H1 (cell line): Measurements from ENCODE around the gene CDKN2AIP. TPM values are rescaled to one million over a fixed set of nuclear protein-coding genes. Genes with fewer than 3 reads are reported as not detected.

ENCODE experiments used
- CTCF ChIA-PET: fragments of 300-600 bp; sonication (Branson Sonifier 250); formaldehyde crosslinking; loops from one replicate; lab custom pipeline; 2021; ENCODE audit not compliant: partially characterized antibody; lab: Charles Lee
- POLR2A ChIA-PET: fragments of 300-600 bp; sonication (Branson Sonifier 250); formaldehyde crosslinking; loops from one replicate; lab custom pipeline; 2021; ENCODE audit warnings: inconsistent platforms; ENCODE audit not compliant: partially characterized antibody; lab: Charles Lee
- DNase-seq, 2 experiments: peaks; one replicate each; pipeline versions ENCODE4 v3.0.0 to v3.0.0-alpha.2; 2010 to 2022; ENCODE audit warnings: low spot score in 2 of 2, low read depth in 1 of 2, mixed read lengths in 1 of 2
- FAIRE-seq: peaks from 2 replicates; lab custom pipeline; 2011; peaks lifted over from hg19 to GRCh38; lab: Jason Lieb, UNC
- H2AFZ ChIP-seq: 2 replicates; pipeline ENCODE4 v1.8.1; 2012; ENCODE audit warnings: low read length, inconsistent platforms
- H2AK5ac ChIP-seq: 2 replicates; pipeline ENCODE4 v1.6.1; 2013; ENCODE audit warnings: low read depth, low read length
- H2BK120ac ChIP-seq: replicated peaks from 2 replicates; pipeline ENCODE3; 2013; ENCODE audit warnings: low read depth, low read length, inconsistent platforms
- H2BK12ac ChIP-seq: 2 replicates; pipeline ENCODE4 v1.6.1; 2013; ENCODE audit warnings: low read depth, low read length
- H2BK15ac ChIP-seq: 2 replicates; pipeline ENCODE4 v1.6.1; 2013; ENCODE audit warnings: low read length
- H2BK20ac ChIP-seq: 2 replicates; pipeline ENCODE4 v1.6.1; 2013; ENCODE audit warnings: low read length
- H2BK5ac ChIP-seq: 2 replicates; pipeline ENCODE4 v1.6.1; 2013; ENCODE audit warnings: low read depth, low read length
- H3K14ac ChIP-seq: 2 replicates; pipeline ENCODE4 v1.6.1; 2013; ENCODE audit warnings: inconsistent platforms; ENCODE audit not compliant: insufficient read length
- H3K18ac ChIP-seq: 2 replicates; pipeline ENCODE4 v1.6.1; 2013; ENCODE audit warnings: low read length; ENCODE audit errors: extremely low read depth
- H3K23ac ChIP-seq: 2 replicates; pipeline ENCODE4 v1.6.1; 2013; ENCODE audit warnings: inconsistent platforms; ENCODE audit not compliant: insufficient read length
- H3K23me2 ChIP-seq: 2 replicates; pipeline ENCODE4 v1.6.1; 2013; ENCODE audit warnings: low read depth, low read length
- H3K27ac ChIP-seq: 2 replicates; pipeline ENCODE4 v1.6.1; 2011; ENCODE audit warnings: low read depth, low read length, inconsistent platforms
- H3K27me3 ChIP-seq, 4 experiments: replicated peaks in 1 of 4; 1 replicate in 1 of 4; 2 replicates in 3 of 4; pipeline versions ENCODE4 v1.6.1 to v1.8.1; 2011 to 2013; ENCODE audit warnings: low read length in 3 of 4, mild to moderate bottlenecking in 3 of 4, inconsistent platforms in 2 of 4, mixed read lengths in 2 of 4, moderate library complexity in 1 of 4; ENCODE audit not compliant: control insufficient read depth in 3 of 4, insufficient read depth in 3 of 4; ENCODE audit errors: extremely low read depth in 1 of 4
- H3K36me3 ChIP-seq, 4 experiments: 2 replicates each; pipeline versions ENCODE4 v1.6.1 to v1.8.1; 2011 to 2013; ENCODE audit warnings: mild to moderate bottlenecking in 4 of 4, low read length in 3 of 4, moderate library complexity in 2 of 4, control low read depth in 1 of 4, inconsistent platforms in 1 of 4; ENCODE audit not compliant: insufficient read depth in 4 of 4, control insufficient read depth in 2 of 4
- H3K4ac ChIP-seq: replicated peaks from 2 replicates; pipeline ENCODE3; 2013; ENCODE audit warnings: low read length, low read depth, mixed read lengths, inconsistent platforms; ENCODE audit not compliant: insufficient read length
- H3K4me1 ChIP-seq, 4 experiments: replicated peaks in 1 of 4; 1 replicate in 1 of 4; 2 replicates in 3 of 4; pipeline versions ENCODE4 v1.6.1 to v1.8.1; 2011 to 2013; ENCODE audit warnings: low read length in 3 of 4, inconsistent platforms in 2 of 4, mixed read lengths in 1 of 4; ENCODE audit not compliant: insufficient read depth in 4 of 4, control insufficient read depth in 3 of 4
- H3K4me2 ChIP-seq, 2 experiments: 2 replicates each; pipeline versions ENCODE4 v1.6.1 to v1.8.1; 2011 to 2013; ENCODE audit warnings: low read depth in 2 of 2, low read length in 2 of 2, control low read depth in 1 of 2, inconsistent platforms in 1 of 2, mild to moderate bottlenecking in 1 of 2; ENCODE audit not compliant: insufficient read depth in 1 of 2
- H3K4me3 ChIP-seq, 4 experiments: fragments of 200-600, 300-600 bp in 1 of 4; sonication (generic), shearing (Covaris generic), sonication (Bioruptor Twin) in 1 of 4; 2 replicates each; pipeline versions ENCODE4 v1.5.1 to v1.8.1; 2011 to 2016; ENCODE audit warnings: low read length in 4 of 4, low read depth in 3 of 4, control low read depth in 2 of 4, inconsistent platforms in 2 of 4, mild to moderate bottlenecking in 2 of 4, mixed read lengths in 1 of 4, moderate library complexity in 1 of 4; ENCODE audit not compliant: insufficient read depth in 2 of 4; ENCODE audit errors: extremely low read depth in 1 of 4
- H3K56ac ChIP-seq: replicated peaks from 2 replicates; pipeline ENCODE3; 2013; ENCODE audit warnings: low read depth, mild to moderate bottlenecking, mixed read lengths, low read length, inconsistent platforms; ENCODE audit not compliant: insufficient read length
- H3K79me1 ChIP-seq: 2 replicates; pipeline ENCODE4 v1.6.1; 2013; ENCODE audit warnings: low read depth, low read length, control low read depth
- H3K79me2 ChIP-seq, 2 experiments: 2 replicates each; pipeline versions ENCODE4 v1.6.1 to v1.8.1; 2012 to 2013; ENCODE audit warnings: low read length in 2 of 2, mild to moderate bottlenecking in 2 of 2, inconsistent platforms in 1 of 2; ENCODE audit not compliant: insufficient read depth in 2 of 2, control insufficient read depth in 1 of 2
- H3K9ac ChIP-seq, 4 experiments: replicated peaks in 1 of 4; 1 replicate in 1 of 4; 2 replicates in 3 of 4; pipeline versions ENCODE4 v1.6.1 to v1.8.1; 2011 to 2013; ENCODE audit warnings: low read depth in 3 of 4, low read length in 3 of 4, control low read depth in 2 of 4, mild to moderate bottlenecking in 2 of 4, moderate library complexity in 2 of 4, inconsistent platforms in 1 of 4; ENCODE audit errors: extremely low read depth in 1 of 4
- H3K9me3 ChIP-seq, 2 experiments: 2 replicates each; pipeline versions ENCODE4 v1.6.1 to v1.8.1; 2012 to 2013; ENCODE audit warnings: mild to moderate bottlenecking in 2 of 2, moderate library complexity in 2 of 2, control low read depth in 1 of 2, inconsistent platforms in 1 of 2, low read depth in 1 of 2, low read length in 1 of 2, mixed read lengths in 1 of 2; ENCODE audit not compliant: insufficient read depth in 2 of 2
- H4K20me1 ChIP-seq, 2 experiments: replicated peaks in 1 of 2; 2 replicates each; pipeline versions ENCODE3 to v1.8.1; 2011 to 2013; ENCODE audit warnings: inconsistent platforms in 2 of 2, low read length in 2 of 2, mild to moderate bottlenecking in 1 of 2; ENCODE audit not compliant: insufficient read depth in 2 of 2, control insufficient read depth in 1 of 2
- H4K5ac ChIP-seq: 2 replicates; pipeline ENCODE4 v1.6.1; 2013; ENCODE audit warnings: low read length, low read depth, mixed read lengths, inconsistent platforms; ENCODE audit not compliant: insufficient read length
- H4K8ac ChIP-seq: 2 replicates; pipeline ENCODE4 v1.8.0; 2013; ENCODE audit warnings: mild to moderate bottlenecking, moderate library complexity, low read length, inconsistent platforms; ENCODE audit not compliant: insufficient read depth; ENCODE audit errors: extremely low read depth
- H4K91ac ChIP-seq: replicated peaks from 2 replicates; pipeline ENCODE3; 2013; ENCODE audit warnings: low read length, mixed read lengths, inconsistent platforms; ENCODE audit not compliant: insufficient read length
- BCL11A ChIP-seq, 2 experiments: IDR thresholded peaks; one replicate each; pipeline ENCODE4 v1.6.1; 2011; ENCODE audit warnings: low read depth in 2 of 2, low read length in 2 of 2, mild to moderate bottlenecking in 2 of 2
- BRCA1 ChIP-seq: IDR thresholded peaks from 2 replicates; pipeline ENCODE4 v1.6.1; 2012; ENCODE audit warnings: low read depth, low read length, improper control_type of control experiment
- HDAC6 ChIP-seq: IDR thresholded peaks from one replicate; pipeline ENCODE4 v1.7.1; 2012; ENCODE audit warnings: low read depth, mild to moderate bottlenecking, inconsistent platforms, low read length, moderate library complexity
- KDM4A ChIP-seq: IDR thresholded peaks from one replicate; pipeline ENCODE4 v1.7.1; 2012; ENCODE audit warnings: low read depth, mild to moderate bottlenecking, moderate library complexity, low read length, inconsistent platforms; ENCODE audit not compliant: severe bottlenecking
- KDM5A ChIP-seq: fragments of 200-600 bp; IDR thresholded peaks from 2 replicates; pipeline ENCODE4 v1.7.1; 2012; ENCODE audit warnings: mild to moderate bottlenecking, low read length, inconsistent platforms, mixed read lengths
- MAFK ChIP-seq: IDR thresholded peaks from 2 replicates; pipeline ENCODE4 v1.6.1; 2012; ENCODE audit warnings: low read depth, mild to moderate bottlenecking, improper control_type of control experiment, low read length
- MAX ChIP-seq: IDR thresholded peaks from 2 replicates; pipeline ENCODE4 v1.6.1; 2012; ENCODE audit warnings: inconsistent platforms
- NRF1 ChIP-seq: IDR thresholded peaks from 2 replicates; pipeline ENCODE4 v1.6.1; 2011; ENCODE audit warnings: mild to moderate bottlenecking, low read depth, low read length, improper control_type of control experiment
- POLR2A ChIP-seq, 2 experiments: IDR thresholded peaks; 1 replicate in 1 of 2; 2 replicates in 1 of 2; pipeline ENCODE4 v1.6.1; 2011; ENCODE audit warnings: low read depth in 2 of 2, low read length in 2 of 2, mild to moderate bottlenecking in 2 of 2; ENCODE audit errors: control extremely low read depth in 1 of 2
- POU5F1 ChIP-seq: IDR thresholded peaks from 2 replicates; pipeline ENCODE4 v1.6.1; 2011; ENCODE audit warnings: low read depth, mild to moderate bottlenecking, low read length, moderate library complexity
- SP2 ChIP-seq: IDR thresholded peaks from 2 replicates; pipeline ENCODE4 v1.6.1; 2012; ENCODE audit warnings: mild to moderate bottlenecking, low read length, inconsistent platforms
- SRF ChIP-seq: IDR thresholded peaks from 2 replicates; pipeline ENCODE4 v1.6.1; 2011; ENCODE audit warnings: mild to moderate bottlenecking, low read depth, low read length, moderate library complexity
- WGBS, 2 experiments: shearing (Covaris generic) in 1 of 2; methylation state at CpG; one replicate each; pipeline versions ENCODE4 v1.1.6 to v1.1.7; 2013 to 2015; ENCODE audit warnings: low lambda C conversion rate in 2 of 2, mixed read lengths in 2 of 2, inconsistent platforms in 1 of 2, low coverage in 1 of 2, missing lambda C conversion rate in 1 of 2; ENCODE audit not compliant: insufficient replicate concordance in 2 of 2, insufficient coverage in 1 of 2, insufficient read length in 1 of 2; ENCODE audit errors: extremely low coverage in 1 of 2, missing lambda C conversion rate in 1 of 2; 5-methylcytosine and 5-hydroxymethylcytosine counted together
- polyA plus RNA-seq, 7 experiments: library from polyadenylated mRNA; depleted of rRNA in 3 of 7; stranded (reverse) in 5 of 7; unstranded in 2 of 7; fragments of >200 nt in 5 of 7; fragments of 200-250 nt in 2 of 7; gene quantifications; 1 replicate in 5 of 7; 2 replicates in 1 of 7; 4 replicates in 1 of 7; pipeline versions ENCODE4 v1.2.1 to v1.2.3, GENCODE V29; 2011 to 2013; ENCODE audit warnings: missing spikeins in 2 of 7, mixed read lengths in 2 of 7
- total RNA-seq: library from RNA; stranded (reverse); fragmentation: NEBNext Ultra II Directional; extraction: Animal tissue kit (Norgen Biotek cat#: 25700); gene quantifications from 2 replicates; pipeline ENCODE4 v1.2.1, GENCODE V29; 2021

CDKN2AIP gene
- total and polyA plus RNA-seq, 2 of the 8 experiments (the other 6 are each of a cell fraction or from before 2014, with no cell fraction given) = 6.0 to 14.0 TPM

DNA sequence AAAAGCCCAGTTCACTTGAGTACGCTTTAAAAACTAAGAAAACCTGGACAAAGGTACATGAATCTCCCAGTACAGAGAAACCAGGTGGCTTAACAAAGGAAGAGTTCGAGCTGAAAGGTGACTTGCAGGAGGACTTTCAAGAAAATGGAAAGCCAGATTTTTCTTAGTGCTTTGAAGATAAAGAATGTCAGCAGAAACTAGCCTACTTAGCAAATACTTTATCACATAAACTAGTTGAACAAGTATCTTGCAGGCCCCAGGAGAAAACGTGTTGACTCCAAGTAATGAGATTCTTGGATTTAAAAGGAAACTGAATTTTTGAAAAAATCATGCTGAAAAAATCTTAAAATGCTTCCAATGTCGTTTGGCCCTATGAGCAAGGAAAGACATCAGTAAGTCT is 26.4 kb downstream of the CDKN2AIP start:
- DNase-seq (no peak), FAIRE-seq (no peak)
- no peaks in the 10 kb centered on the region for H3K27me3 ChIP-seq
- no peak overlapping the region for H3K23ac ChIP-seq
- no peaks in the 10 kb centered on the region for H3K79me2 ChIP-seq
- H3K4me3 ChIP-seq = no peak overlapping the region
- no peak overlapping the region for H3K18ac ChIP-seq
- H2BK120ac ChIP-seq = no peak overlapping the region
- no peak overlapping the region for H2BK12ac ChIP-seq
- H2BK20ac ChIP-seq = no peak overlapping the region
- no peak overlapping the region for H3K4ac ChIP-seq
- ChIA-PET POLR2A (interaction anchor here (0.9 kb wide), 1 partner anchor 132 kb away, joined by 4 read pairs; no protein-coding TSS in a partner anchor), CTCF (interaction anchor here (1.0 to 3.3 kb wide), 4 partner anchors 25 to 176 kb away, joined by 3 to 21 read pairs (median 4); no protein-coding TSS in a partner anchor)
- no peak overlapping the region for H3K4me2 ChIP-seq
- no peaks in the 10 kb centered on the region for H3K23me2 ChIP-seq
- no peak overlapping the region for H2BK15ac ChIP-seq
- H4K20me1 ChIP-seq = no peaks in the 10 kb centered on the region
- 79% methylated on average over 4 of the region's 4 CpGs; no CpG with 5 or more reads in 1 of the 2 experiments for WGBS, 2 experiments
- H3K9ac ChIP-seq = no peak overlapping the region
- no peak overlapping the region for H3K27ac ChIP-seq
- H3K56ac ChIP-seq = no peak overlapping the region
- H4K5ac ChIP-seq = no peak overlapping the region
- no peak overlapping the region for H4K8ac ChIP-seq
- H3K9me3 ChIP-seq = peaks cover 0 to 7% of the 10 kb centered on the region in 2 experiments; a peak in 1 of 4 replicates
- H3K14ac ChIP-seq = no peak overlapping the region
- H3K36me3 ChIP-seq = no peaks in the 10 kb centered on the region; a peak in 1 of 8 replicates
- H2AK5ac ChIP-seq = no peak overlapping the region
- peaks cover 0 to 4% (median under 1%) of the 10 kb centered on the region in 4 experiments; a peak in 2 of 7 replicates for H3K4me1 ChIP-seq
- H2BK5ac ChIP-seq = no peak overlapping the region
- H3K79me1 ChIP-seq = no peaks in the 10 kb centered on the region
- no peak overlapping the region for H4K91ac ChIP-seq
- H2AFZ ChIP-seq = no peak overlapping the region
- no peak for TF ChIP-seq NRF1
- TF ChIP-seq SP2 = no peak
- TF ChIP-seq HDAC6 = no peak
- TF ChIP-seq KDM5A = no peak
- no peak for TF ChIP-seq MAX
- TF ChIP-seq BCL11A (IDR thresholded peaks at IDR 0.05; ENCODE audit: low read depth in 2 of 2, low read length in 2 of 2) = no peak
- TF ChIP-seq POLR2A (IDR thresholded peaks at IDR 0.05; ENCODE audit: control extremely low read depth in 1 of 2, low read depth in 2 of 2, low read length in 2 of 2) = no peak
- no peak for TF ChIP-seq POU5F1
- no peak for TF ChIP-seq SRF
- no peak for TF ChIP-seq BRCA1
- no peak for TF ChIP-seq KDM4A
- TF ChIP-seq MAFK = no peak
